SU-DHL-6 (cell line): Measurements from ENCODE around the gene CGB5.
"Not testable (repeated sequence)": the region's sequence is repeated elsewhere in the genome, so short reads cannot be mapped to it uniquely, and the experiment has no call there.

Experiments
- CTCF ChIP-seq: fragments of 200-600 bp; sonication (generic); IDR thresholded peaks from one replicate; pipeline ENCODE4 v1.5.1; 2017; ENCODE audit warnings: antibody characterized with exemption, mild to moderate bottlenecking, low read length, moderate library complexity; ENCODE audit not compliant: insufficient read depth, poor library complexity, severe bottlenecking
- EZH2phosphoT487 ChIP-seq: fragments of 200-600 bp; sonication (generic), shearing (Covaris generic); conservative IDR thresholded peaks from 2 replicates; pipeline ENCODE4 v1.6.1; 2018; ENCODE audit warnings: mild to moderate bottlenecking, antibody characterized with exemption, low read length, moderate library complexity, mixed read lengths

DNA sequence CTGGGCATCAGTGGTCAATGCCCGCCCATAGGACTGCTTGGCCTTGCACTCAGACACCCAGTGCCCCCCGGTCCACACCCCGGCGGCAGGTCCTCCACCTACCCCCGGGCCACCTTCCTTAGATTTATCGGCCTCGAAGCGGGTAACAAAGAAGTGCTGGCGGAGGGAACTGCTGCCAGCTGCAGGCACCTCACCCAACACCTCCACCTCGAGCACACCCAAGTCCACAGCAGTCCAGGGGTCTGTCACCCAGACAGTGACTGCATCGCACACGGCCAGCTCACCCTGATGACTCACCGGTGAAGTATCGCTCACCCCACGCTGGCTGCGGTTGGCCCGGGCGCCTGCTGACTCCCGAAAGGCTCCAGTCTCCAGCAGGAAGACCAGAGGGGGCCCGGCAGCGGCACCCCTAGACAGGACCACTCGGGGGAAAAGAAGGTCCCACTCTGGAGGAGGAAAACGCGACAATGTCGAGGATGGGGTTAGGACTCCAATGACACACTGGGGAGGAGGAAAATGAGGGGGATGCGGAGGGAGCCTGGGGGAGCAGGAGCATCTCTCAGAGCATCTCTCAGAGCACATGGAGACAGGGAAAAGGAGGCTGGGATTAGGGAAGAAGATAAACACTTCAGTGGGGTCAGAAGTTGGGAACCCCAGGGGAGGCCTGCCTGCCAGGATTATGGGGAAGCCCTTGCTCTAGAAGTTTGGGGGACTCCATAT lies 4.9 kb upstream of the CGB5 start:
- TF ChIP-seq CTCF, EZH2phosphoT487: not testable (repeated sequence)
